CD4-positive, alpha-beta T cell treated with Interleukin-17A for 1 hour (primary cell): Measurements from ENCODE around the gene COA6.

Source experiments
- DNase-seq: peaks from one replicate; pipeline ENCODE4 v3.0.0-alpha.2; 2020

Gene COA6, protein sequence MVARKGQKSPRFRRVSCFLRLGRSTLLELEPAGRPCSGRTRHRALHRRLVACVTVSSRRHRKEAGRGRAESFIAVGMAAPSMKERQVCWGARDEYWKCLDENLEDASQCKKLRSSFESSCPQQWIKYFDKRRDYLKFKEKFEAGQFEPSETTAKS

DNA sequence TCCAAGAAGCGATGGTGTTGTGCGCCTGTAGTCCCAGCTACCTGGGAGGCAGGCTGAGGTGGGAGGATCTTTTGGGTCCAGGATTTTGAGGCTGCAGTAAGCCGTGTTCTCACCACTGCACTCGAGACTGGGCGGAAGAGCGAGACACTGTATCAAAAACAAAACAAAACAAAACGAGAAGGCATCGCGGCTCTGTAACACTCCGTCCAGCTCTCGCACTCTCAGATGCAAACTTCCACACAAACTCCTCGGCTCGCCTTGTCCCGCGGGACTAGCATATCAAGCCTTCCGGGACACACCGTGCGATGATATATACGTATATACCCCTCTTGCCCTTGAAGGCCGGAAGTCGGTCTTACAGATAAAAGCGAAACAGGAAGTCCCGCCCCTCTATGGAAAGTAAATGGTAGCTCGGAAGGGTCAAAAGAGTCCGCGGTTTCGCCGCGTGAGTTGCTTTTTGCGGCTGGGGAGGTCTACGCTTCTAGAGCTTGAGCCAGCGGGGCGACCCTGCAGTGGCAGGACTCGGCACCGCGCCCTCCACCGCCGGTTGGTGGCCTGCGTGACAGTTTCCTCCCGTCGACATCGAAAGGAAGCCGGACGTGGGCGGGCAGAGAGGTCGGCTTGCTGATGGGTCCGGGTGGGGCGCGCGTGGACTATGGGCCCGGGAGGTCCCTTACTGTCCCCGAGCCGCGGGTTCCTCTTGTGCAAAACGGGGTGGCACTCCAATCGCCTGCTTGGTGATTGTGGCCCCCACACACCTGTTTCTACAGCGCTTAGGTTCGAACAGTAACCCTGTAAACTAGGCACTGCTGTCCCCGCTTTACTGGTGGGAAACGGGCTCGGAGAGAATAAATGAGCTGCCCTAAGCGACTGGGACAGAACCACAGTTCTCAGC lies at the start of gene COA6:
Gene COA6 (plus strand): TSS at position 393 of the 895 bp plus-strand sequence. CDS start 11 bp downstream, at position 404.
- peak; percentile 95 for DNase-seq

DNA sequence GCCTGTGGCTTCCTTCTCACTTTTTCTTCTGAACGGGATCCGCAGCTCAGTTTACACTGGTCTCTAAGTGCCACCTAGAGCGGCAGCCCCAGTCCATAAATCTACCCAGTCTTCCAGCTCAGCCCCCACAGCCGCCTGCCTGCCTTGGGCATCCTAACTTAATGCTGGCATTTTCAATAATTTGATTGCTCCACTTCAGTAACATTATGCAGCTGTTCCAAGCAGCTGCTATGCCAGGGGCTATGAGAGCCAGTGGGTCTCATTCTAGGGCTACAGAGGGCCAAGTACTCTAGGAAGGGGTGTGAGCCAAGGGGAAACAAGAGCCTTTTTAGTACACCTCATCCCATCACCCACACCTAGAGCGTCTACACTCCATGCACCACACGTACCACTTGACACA lies 48.4 kb upstream of the COA6 start:
- DNase-seq = no peak

DNA sequence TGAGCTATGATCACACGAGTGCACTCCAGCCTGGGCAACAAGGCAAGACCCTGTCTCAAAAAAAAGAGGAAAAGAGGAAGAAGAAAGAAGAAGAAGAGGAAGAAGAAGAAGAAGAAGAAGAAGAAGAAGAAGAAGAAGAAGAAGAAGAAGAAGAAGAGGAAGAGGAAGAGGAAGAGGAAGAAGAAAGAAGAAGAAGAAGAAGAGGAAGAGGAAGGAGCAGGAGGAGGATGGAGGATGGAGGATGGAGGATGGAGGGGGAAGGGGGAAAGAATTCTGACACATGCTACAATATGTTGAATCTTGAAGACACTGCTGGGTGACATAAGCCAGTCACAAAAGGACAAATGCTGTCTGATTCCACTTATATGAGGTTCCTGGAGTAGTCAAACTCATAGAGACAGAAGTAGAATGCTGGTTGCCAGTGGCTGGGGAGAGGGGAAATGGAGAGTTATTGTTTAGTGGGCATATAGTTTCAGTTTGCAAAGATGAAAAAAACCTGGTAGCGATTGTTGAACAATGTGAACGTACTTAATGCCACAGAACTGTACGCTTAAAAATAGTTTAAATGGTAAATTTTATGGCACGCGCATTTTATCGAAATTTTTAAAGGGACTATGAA lies 47.3 kb upstream of the COA6 start:
- peak; percentile 19 for DNase-seq

DNA sequence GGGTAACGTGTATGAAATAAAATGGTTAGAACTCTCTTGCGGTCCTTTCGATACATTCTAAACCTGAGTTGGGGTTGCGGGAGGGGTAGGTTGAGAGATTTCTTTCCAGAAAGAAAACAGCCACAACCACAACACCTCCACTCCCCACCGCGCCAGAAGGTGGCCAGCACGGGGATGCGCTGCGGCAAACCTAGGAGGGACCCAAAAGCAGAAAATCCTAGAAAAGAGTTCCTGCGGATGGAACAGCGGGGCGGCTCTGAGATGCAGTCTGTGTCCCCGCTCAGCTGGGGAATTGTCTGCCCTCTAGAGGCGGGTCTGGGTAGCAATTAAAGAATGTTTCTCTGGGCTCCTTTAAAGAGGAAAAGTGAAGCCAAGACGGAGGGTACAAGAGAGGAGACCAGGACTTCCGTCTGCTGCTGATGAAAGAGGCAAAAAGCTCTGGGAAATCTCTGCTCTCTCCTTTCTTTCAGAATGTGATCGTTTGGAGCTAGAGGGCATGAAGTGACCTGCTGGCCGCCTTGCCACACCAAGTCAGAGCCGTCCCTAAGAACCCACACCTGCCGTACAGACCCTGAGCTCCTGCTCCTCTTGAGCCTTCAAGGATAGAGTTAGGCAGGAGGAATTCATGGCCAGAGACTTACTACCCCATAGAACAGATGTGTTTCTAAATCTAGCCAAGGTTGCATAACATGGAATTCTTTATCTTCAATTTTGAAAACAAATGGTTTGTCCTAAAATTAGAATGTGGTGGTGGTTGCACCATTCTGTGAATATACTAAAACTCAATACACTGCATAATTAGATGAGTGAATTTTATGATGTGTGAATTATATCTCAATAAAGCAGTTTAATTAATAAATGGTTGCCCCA lies 46.5 kb upstream of the COA6 start:
- peak; percentile 72 for DNase-seq

DNA sequence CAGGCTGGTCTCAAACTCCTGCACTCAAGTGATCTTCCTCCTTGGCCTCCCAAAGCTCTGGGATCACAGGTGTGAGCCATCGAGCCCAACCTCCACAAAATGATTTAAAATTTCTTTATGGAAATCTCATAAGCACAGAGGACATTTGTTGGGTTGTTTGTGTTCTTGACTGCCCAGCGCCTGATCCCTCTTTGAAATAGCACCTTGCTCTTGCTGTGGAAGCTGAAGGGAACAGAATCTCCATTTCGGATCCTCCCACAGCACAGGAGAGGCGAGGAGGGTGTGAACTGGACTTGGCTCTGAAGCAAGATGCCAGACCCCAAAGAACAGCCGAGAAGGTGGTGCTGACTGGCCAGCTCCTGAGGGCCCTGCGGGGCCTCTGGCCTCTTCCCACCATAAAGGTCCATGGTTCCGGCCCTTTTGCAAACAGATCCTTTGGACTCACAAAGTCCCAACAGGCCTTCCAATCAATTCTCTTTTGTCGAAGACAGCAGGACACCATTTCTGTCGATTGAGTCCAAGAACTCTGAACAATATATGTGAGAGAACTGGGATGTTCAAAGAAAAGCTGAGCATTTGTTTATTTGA lies 45.6 kb upstream of the COA6 start:
- no peak for DNase-seq

GRCh38 chr1:234330843-234331215 lies 42.4 kb upstream of the COA6 start:
- no peak for DNase-seq

DNA sequence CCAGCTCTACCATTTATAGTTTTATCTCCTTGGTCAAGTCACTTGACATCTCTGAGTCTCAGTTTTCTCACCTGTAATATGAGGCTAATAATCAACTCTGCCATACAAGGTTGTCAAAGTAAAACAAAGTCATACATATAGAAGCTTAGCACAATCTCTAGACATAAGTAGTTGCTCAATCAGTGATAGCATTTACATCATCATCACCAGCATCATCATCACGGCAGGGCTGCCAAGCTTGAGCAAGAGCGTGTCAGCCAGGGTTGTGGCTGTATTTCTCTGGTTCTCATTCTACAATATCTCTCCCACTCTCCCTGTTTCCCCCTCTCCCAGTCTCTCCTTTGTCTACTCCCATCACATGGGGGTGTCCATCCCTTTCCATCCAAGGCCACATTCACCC lies 41.7 kb upstream of the COA6 start:
- no peak for DNase-seq

GRCh38 chr1:234336359-234336758 lies 36.9 kb upstream of the COA6 start:
- no peak for DNase-seq

- DNase-seq = no peak
These were observed 36.0 kb upstream of the COA6 start for GRCh38 chr1:234337233-234337632.

- DNase-seq = no peak
These were observed 32.7 kb upstream of the COA6 start for GRCh38 chr1:234340528-234340927.

- DNase-seq = no peak
These were observed 30.5 kb upstream of the COA6 start for GRCh38 chr1:234342774-234343173.

DNA sequence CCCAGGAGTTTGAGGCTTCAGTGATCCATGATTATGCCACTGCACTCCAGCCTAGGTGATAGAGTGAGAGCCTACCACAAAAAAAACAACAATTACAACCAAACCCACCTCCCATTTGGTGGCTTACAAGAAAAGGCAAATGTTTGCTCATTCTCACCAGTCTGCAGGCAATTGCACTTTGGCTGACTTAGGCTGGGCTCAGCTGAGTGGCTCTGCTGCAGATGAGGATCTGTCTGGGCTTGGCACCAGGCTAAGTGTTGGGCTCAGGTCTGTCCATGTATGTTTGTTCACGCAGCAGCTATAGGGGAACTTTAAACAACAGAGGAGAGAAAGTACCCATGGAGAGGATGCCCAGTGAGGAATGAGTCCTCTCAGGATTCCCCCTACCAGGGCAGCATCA lies 28.0 kb upstream of the COA6 start:
- no peak for DNase-seq

- DNase-seq = no peak
These were observed 24.3 kb upstream of the COA6 start for GRCh38 chr1:234348964-234349363.

DNA sequence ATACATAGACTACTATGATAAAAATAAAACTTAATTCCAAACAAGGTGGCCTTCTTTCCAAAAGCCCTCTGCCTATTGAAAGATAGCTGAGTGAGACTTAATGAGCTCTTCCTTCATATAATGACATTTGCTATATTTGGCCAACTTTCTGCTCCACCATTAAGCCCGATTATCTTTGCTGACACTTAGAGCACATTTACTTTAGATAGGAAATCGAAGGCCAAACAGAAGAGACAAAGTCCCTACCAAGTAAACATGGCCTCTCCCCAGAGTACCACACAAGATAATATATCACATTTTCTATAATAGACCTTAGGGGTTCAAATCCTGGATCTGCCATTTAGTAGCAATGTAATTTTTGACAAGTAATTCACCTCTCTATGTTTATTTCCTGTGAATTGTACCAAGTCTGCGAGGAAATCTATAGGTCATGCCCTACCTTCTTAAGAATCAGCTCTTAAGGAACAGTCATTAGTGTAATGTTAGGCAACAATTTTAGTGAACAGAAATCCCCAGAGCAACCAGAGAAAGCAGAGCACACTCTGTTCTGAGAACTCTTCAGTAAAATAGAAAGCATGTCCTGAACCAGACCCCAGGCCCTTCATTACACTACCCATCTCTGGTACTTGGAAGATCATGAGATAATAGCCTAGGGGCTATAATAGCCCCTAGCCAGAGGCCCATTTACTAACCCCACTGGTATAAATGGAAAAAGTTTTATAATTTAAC lies 17.3 kb upstream of the COA6 start:
- DNase-seq = no peak

DNA sequence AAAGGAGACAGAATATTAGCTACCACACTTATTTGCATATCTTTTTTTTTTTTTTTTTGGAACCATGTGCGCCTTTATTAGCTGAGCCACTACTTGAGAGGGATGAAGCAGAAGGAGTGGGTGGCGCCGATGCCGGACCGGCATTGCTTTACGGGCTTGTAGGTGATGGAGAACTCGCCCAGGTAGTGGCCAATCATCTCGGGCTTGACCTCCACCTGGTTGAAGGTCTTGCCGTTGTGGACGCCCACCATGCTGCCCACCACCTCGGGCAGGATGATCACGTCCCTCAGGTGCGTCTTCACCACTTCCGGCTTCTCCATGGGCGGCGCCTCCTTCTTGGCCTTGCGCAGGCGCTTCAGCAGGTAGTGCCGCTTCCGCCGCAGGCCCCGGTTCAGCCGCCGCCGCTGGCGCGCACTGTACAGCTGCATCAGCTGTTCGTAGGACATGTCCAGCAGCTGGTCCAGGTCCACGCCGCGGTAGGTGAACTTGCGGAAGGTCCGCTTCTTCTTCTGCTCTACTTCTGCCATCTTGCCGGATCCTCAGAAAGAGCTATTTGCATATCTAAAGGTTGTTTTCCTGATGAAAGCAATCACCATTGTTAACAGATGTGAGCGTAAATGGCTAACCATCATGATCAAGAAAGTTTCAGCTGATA lies 16.5 kb upstream of the COA6 start:
- peak; percentile 65 for DNase-seq

- DNase-seq = no peak
These were observed 15.4 kb upstream of the COA6 start for GRCh38 chr1:234357831-234358230.

DNA sequence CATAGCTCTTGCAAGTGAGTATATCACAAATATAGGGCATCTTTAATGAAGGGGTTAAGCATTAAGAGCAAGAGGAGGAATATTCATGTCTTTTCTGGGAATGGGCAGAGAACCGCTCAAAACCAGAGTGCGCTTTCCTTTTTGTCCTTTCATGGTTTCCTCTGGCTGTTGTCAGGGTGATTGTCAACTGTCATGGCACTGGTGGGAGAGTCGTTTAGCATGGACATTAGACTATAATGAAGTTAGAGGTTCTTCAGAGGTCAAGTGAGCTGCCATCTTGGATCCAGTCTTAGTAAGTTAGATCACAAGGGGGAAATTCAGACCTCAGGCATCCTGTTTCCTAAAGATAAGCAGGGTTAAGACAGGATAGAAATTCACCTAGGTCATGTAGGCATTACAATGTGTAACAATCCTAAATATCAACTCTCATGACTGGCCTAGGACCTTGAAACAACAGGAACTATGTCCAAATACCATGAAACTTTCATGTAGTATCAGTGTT lies 12.1 kb upstream of the COA6 start:
- DNase-seq = no peak

DNA sequence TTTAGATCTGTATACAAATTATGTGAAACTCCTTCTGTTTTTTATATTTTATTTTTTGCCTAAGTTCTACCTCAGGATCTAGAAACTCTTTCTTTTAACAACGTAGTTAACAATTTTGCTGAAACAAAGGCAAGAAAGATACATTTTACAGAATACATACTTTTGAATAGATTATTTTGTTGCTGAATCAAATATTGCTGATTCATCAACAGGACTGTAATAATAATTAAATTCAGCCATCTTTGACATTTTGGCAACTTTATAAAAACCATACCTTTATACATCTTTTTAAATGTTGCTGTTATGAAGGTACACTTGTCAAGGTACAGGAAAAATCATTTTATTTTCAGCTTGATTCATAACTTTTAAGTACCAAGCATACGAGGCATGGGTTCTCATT lies 10.7 kb upstream of the COA6 start:
- no peak for DNase-seq

GRCh38 chr1:234368320-234369032 lies 4.8 kb upstream of the COA6 start:
- DNase-seq = peak; percentile 47

- DNase-seq = no peak
These were observed 4.2 kb upstream of the COA6 start for GRCh38 chr1:234369033-234369430.

GRCh38 chr1:234369784-234370183 lies 3.5 kb upstream of the COA6 start:
- DNase-seq = no peak
